ENCODE results near the gene PPP3CB. TPM values are rescaled to one million over a fixed set of nuclear protein-coding genes. Genes with fewer than 3 reads are reported as not detected.

PPP3CB gene
- total RNA-seq: 10 to 100 TPM; 37.7 to 38.9 TPM

DNA sequence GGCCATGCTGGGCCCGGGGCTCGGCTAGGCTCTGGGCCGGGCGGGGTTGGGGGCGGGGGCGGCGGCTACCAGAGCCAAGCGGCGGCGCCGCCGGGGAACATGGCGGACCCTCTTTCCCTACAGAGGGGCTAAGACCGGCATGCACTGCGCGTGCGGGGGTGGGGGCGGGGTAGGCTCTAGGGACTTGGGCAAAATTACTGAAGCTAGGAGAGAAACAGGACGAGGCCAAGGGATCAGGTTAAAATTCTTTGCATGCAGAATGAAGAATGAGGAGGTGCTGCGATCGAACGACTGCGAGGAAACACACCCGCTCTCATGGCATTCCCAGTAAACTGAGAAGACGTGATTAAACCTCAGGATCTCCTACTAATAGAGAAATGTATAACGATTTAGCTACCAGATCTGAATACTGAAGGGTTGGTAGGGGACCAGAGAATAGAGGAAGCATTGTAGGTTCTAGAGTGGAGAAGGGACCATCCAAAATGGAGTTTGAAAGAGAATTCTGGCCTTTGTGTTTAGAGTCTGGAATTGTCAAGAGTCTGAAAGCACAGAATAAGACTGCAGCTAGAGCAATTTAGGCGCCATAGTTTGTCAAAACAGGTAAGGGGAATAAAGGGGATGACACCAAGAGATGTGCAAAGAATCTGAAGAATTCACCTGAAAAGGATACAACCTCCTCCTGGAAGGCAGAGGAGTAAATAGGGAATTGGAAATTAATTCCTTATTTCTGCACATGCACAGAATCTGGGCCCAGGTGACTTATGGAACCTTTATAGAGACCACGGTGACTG is at the start of gene PPP3CB:
Gene PPP3CB (minus strand): TSS at position 141 of the 791 bp plus-strand sequence. CDS start 135 bp downstream, at position 6.
- Mint-ChIP-seq H3K27me3 (no peaks in the 10 kb centered on the region), H3K4me1 (peaks cover 28% of the 10 kb centered on the region), H3K27ac (peak within 1 kb of the TSS; percentile 96), H3K4me3 (peak within 1 kb of the TSS; percentile 92), H3K9me3 (no peaks in the 10 kb centered on the region), H3K36me3 (peaks cover 8% of the 10 kb centered on the region)
- peak; percentile 82 for DNase-seq

DNA sequence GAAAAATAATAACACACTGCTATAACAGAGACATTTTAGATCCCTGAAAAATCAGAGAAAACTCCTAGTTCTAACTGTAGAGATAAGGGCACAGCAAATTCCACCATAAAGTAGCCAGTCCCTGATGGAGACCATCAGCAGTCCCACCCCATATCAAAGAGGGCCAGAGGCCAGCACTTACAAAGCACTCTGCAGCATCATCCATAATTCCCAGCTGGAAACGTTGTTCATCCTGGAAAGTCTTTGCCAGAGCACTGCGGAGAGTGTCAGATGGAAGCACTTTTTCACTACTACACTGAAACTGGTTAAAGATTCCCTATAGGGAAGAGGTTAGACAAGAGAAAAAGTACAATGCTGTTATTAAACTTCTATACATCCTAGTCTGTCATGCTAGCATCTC is 49.5 kb upstream of the PPP3CB start:
- DNase-seq: no peak
- no peaks in the 10 kb centered on the region for H3K4me1 Mint-ChIP-seq
- H3K27ac Mint-ChIP-seq: no peak overlapping the region
- no peaks in the 10 kb centered on the region for H3K9me3 Mint-ChIP-seq
- no peaks in the 10 kb centered on the region for H3K36me3 Mint-ChIP-seq
- no peaks in the 10 kb centered on the region for H3K27me3 Mint-ChIP-seq
- no peak overlapping the region for H3K4me3 Mint-ChIP-seq

DNA sequence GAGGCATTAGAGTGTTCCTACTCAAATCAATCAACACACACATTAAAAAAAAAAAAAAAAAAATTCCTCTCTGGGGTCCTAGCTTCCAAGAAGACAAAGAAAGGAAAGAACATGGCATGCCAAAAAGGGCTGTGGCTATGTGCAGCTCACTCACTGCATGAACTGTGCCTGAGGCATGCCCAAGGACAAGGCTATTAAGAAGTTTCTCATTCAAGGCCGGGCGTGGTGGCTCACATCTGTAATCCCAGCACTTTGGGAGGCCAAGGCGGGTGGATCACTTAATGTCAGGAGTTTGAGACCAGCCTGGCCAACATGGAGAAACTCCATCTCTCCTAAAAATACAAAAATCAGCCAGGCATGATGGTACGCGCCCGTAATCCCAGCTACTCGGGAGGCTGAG is 41.9 kb upstream of the PPP3CB start:
- Mint-ChIP-seq H3K9me3 (no peaks in the 10 kb centered on the region), H3K36me3 (peaks cover 3% of the 10 kb centered on the region), H3K4me3 (no peak overlapping the region), H3K4me1 (peaks cover 10% of the 10 kb centered on the region), H3K27ac (no peak overlapping the region), H3K27me3 (no peaks in the 10 kb centered on the region)
- no peak for DNase-seq

DNA sequence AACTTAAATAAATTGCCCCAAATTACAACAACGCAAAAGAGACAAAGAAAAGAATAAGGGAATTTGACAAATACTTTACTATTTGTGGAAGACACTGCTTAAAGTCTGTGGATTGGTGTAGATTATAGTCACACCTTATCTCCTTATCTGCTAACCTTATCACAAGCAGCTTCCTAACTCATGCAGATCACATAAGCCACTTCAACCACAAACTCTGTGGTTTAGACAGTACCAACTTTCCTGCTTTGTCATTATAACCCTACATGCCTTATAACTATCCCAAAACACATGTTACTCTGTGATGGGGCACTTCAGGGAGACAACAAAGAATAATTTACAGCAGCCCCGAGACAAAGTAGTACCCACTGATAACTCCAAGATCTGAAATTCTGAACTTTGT is 41.5 kb upstream of the PPP3CB start:
- no peak overlapping the region for H3K27ac Mint-ChIP-seq
- H3K4me1 Mint-ChIP-seq: peaks cover 10% of the 10 kb centered on the region
- H3K36me3 Mint-ChIP-seq: peaks cover 3% of the 10 kb centered on the region
- no peak overlapping the region for H3K4me3 Mint-ChIP-seq
- no peaks in the 10 kb centered on the region for H3K9me3 Mint-ChIP-seq
- no peaks in the 10 kb centered on the region for H3K27me3 Mint-ChIP-seq
- DNase-seq: no peak

DNA sequence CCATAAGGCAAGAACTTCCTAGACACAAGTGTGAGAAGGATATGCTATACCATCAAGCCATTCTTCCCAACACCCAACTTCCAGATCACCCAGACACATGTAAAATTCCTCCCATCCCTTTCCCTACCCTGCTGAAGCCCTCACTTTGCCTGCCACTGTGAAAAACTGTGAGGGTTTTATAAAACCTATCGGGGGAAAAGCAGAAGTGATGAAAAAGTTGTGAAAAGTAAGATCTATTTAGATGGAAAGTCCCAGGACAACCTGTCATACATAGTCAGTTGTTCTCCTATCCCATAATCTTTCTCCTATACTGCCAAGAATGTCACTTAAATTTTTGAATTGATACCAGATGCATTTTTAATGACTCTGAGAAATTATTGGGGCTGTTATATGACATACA is 39.0 kb upstream of the PPP3CB start:
- H3K27me3 Mint-ChIP-seq: no peaks in the 10 kb centered on the region
- DNase-seq: no peak
- no peaks in the 10 kb centered on the region for H3K9me3 Mint-ChIP-seq
- peaks cover 10% of the 10 kb centered on the region for H3K4me1 Mint-ChIP-seq
- no peak overlapping the region for H3K4me3 Mint-ChIP-seq
- no peak overlapping the region for H3K27ac Mint-ChIP-seq
- H3K36me3 Mint-ChIP-seq: peaks cover 3% of the 10 kb centered on the region

DNA sequence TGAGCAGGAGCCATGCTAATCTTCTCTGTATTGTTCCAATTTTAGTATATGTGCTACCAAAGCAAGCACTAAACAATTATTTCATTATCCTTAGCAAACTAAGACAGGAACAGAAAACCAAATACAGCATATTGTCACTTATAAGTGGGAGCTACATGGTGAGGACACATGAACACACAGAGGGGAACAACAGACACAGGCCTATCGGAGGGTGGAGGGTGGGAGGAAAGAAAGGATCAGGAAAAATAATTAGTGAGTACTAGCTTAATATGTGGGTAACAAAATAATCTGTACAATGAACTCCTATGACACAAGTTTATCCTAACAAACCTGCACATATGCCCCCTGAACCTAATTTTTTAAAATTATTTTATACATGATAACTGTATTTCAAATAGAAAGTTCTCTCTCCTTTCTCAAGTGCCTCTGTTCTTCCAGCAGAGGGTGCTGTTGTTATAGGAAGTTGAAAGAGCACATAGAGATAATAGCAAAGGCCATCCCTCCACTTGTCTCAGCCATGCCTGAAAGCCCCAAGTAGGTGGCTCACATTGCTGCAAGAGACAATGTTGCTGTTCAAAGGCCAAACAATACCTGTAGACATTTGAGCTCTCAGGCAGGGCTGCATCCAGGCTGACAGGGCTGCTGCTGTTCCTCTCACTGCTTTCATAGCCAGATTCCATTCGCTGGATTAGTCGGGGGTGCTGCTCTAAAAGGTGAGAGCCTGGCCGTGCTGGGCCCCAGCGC is 33.4 kb upstream of the PPP3CB start:
- Mint-ChIP-seq H3K4me3 (no peak overlapping the region), H3K27ac (no peak overlapping the region), H3K27me3 (no peaks in the 10 kb centered on the region), H3K4me1 (no peaks in the 10 kb centered on the region), H3K36me3 (no peaks in the 10 kb centered on the region), H3K9me3 (no peaks in the 10 kb centered on the region)
- DNase-seq: peak; percentile 7

DNA sequence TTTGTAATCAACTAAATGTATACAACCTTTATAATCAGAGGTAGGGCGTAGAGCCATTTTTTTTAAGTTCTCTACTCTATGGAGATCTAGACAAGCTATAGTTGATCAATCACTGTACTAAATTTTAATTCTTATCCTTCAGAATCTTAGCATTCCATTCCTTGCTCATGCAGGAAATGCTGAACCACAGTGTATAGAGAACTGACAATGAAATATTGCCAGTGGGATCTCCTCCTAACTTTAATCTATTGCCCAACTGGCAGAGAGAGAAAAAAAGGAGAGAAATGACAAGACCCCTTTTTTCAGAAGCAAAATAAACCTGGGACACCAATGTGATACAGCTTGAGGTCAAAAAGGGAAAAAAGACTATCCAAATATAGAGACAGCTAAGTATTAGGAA is 26.4 kb upstream of the PPP3CB start:
- DNase-seq: no peak
- Mint-ChIP-seq H3K27ac (no peak overlapping the region), H3K4me3 (no peak overlapping the region), H3K4me1 (no peaks in the 10 kb centered on the region), H3K9me3 (no peaks in the 10 kb centered on the region), H3K36me3 (no peaks in the 10 kb centered on the region), H3K27me3 (no peaks in the 10 kb centered on the region)

DNA sequence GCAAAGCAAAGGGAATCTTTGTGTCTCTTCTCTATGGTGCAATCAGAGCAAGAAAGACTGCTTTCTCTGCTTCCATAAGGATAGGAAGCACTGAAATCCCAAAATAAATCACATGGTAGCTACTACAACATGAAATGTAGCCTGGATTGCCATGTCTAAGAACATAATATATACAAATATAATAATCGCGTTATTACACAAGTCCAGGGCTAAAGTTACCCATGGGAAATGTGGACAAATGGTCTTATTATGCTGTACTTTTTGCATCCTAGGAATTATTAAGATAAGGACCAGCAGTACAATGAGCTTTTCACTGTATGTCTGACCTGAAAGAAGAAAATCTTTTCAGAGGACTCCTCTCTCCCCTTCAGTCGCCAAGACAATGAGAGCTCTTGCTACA is 23.5 kb upstream of the PPP3CB start:
- Mint-ChIP-seq H3K27me3 (no peaks in the 10 kb centered on the region), H3K9me3 (no peaks in the 10 kb centered on the region), H3K27ac (no peak overlapping the region), H3K36me3 (no peaks in the 10 kb centered on the region), H3K4me1 (no peaks in the 10 kb centered on the region), H3K4me3 (no peak overlapping the region)
- DNase-seq: no peak

DNA sequence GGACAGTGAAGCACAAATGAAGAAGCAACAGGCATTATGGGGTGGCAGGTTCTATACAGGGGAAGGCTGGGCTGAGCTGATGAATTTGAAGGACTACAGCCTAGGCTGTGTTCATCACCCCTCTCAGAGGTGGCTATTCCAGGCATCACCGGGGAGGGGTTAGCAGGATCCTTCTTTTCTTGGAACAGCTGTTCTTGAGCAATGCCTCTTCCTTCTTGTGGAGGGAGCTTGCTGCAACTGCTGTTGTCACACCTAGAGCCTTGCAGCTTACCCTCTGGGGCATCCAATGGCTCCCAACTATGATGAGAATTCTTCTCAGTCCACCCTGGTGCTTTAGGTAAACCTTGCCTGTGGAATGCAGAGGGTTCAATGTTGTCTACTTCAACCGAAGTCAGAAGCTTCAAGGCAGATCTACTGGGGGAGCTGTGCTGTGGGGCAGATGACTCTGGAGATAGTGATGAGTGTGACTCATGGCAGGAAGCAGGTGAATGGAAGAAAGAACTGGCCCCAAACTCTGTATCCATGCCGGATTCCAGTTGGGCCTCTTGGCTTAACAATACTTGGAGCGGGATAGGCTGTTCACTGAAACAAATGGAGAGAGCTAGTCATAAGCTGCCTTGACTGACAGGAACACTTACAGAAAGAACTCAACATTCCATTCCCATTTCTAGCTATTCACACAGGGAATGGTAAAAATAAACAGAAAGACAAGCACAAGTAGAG is 21.5 kb upstream of the PPP3CB start:
- H3K9me3 Mint-ChIP-seq: no peaks in the 10 kb centered on the region
- H3K27ac Mint-ChIP-seq: no peak overlapping the region
- H3K36me3 Mint-ChIP-seq: no peaks in the 10 kb centered on the region
- H3K27me3 Mint-ChIP-seq: no peaks in the 10 kb centered on the region
- no peaks in the 10 kb centered on the region for H3K4me1 Mint-ChIP-seq
- no peak for DNase-seq
- no peak overlapping the region for H3K4me3 Mint-ChIP-seq

DNA sequence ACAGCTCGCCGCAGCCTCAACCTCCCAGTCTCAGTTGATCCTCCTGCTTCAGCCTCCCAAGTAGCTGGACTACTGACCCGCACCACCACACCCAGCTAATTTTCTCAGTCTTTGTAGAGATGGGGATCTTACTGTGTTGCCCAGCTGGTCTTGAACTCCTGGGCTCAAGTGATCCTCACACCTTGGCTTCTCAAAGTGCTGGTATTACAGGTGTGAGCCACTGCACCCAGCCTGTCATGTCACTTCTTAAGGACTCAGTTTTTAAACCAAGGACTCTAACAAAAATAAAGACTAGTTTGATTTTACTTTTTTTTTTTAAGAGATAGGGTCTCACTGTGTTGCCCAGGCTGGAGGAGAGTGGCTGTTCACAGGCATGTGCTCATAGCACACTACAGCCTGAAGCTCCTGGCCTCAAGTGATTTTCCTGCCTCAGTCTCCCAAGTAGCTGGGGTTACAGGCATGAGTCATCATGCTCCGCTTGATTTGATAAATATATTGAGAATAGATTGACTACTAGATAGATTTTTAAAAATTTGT is 16.5 kb upstream of the PPP3CB start:
- Mint-ChIP-seq H3K4me1 (no peaks in the 10 kb centered on the region), H3K27ac (no peak overlapping the region), H3K4me3 (no peak overlapping the region), H3K36me3 (no peaks in the 10 kb centered on the region), H3K9me3 (no peaks in the 10 kb centered on the region), H3K27me3 (no peaks in the 10 kb centered on the region)
- DNase-seq: no peak

DNA sequence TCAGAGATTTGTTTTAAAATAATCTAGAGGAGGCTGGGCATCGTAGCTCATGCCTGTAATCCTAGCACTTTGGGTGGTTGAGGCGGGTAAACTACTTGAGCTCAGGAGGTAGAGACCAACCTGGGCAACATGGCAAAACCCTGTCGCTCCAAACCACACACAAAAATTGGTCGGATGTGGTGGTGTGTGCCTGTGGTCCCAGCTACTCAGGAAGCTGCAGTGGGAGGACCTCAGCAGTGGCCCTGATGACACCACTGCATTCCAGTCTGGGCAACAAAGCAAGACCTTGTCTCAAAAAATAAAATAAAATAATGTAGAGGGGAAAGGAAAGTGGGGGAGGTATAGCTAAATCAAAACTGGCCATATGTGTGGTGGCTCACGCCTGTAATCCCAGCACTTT is 13.9 kb upstream of the PPP3CB start:
- H3K36me3 Mint-ChIP-seq: peaks cover 3% of the 10 kb centered on the region
- H3K27me3 Mint-ChIP-seq: no peaks in the 10 kb centered on the region
- H3K27ac Mint-ChIP-seq: no peak overlapping the region
- no peak overlapping the region for H3K4me3 Mint-ChIP-seq
- DNase-seq: no peak
- H3K9me3 Mint-ChIP-seq: no peaks in the 10 kb centered on the region
- no peaks in the 10 kb centered on the region for H3K4me1 Mint-ChIP-seq

DNA sequence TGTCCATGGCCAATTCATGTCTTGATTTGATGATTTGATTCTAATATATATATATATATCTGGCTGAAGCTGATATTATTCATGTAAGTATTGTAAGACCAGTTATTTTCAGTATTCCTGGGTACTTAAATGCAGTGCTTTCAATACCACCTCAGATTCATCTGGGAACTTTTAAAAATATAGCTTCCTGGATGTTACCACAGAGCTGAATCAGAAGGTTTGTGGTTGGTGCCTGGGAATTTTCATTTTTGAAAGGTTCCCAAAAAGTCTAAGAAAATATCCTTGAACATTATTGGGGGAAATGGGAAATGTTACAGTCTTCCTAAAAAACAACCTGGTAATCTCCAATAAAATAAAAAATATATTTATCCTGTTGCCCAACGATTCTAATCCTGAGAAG is 10.7 kb upstream of the PPP3CB start:
- Mint-ChIP-seq H3K9me3 (no peaks in the 10 kb centered on the region), H3K4me1 (peaks cover 4% of the 10 kb centered on the region), H3K27ac (no peak overlapping the region), H3K4me3 (no peak overlapping the region), H3K27me3 (no peaks in the 10 kb centered on the region), H3K36me3 (peaks cover 3% of the 10 kb centered on the region)
- DNase-seq: no peak

DNA sequence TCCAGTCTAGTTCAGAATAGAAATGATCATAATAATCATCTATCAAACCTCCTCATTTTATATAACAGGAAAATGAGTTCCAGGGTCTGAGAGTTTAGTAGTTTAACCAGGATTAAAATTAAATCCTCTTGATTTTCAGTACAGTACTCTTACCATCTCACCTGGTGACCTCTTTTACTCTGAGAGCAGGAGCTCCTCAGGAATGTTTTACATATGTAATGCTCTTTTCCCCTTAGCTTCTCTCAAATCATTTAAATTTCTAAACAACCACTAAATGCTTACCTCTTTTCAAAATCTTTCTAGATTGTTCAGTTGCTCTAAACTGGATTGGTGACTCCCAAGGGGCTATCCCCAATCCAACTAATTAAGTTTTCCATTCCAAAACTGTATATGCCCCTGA is 10.2 kb upstream of the PPP3CB start:
- peaks cover 8% of the 10 kb centered on the region for H3K4me1 Mint-ChIP-seq
- no peak overlapping the region for H3K4me3 Mint-ChIP-seq
- DNase-seq: no peak
- no peak overlapping the region for H3K27ac Mint-ChIP-seq
- H3K9me3 Mint-ChIP-seq: no peaks in the 10 kb centered on the region
- no peaks in the 10 kb centered on the region for H3K27me3 Mint-ChIP-seq
- peaks cover 3% of the 10 kb centered on the region for H3K36me3 Mint-ChIP-seq

DNA sequence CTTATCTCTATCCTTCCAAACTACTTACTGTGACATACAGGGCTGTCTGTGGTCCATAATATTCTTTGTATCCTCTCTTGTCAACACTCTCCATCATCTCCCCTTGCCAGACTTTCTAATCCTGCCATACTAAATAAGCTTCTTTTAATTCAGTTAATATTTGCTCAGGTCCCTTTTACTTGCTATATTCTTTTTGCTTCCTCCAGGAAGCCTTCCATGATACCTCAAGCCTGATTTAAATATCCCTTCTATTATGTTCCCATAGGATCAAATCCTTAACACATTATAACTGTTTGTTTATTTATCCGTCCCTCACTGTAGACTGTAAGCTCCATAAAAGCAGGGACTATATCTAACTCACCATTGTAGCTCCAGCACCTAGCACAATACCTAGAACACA is 7.2 kb upstream of the PPP3CB start:
- H3K4me3 Mint-ChIP-seq: no peak overlapping the region
- peaks cover 8% of the 10 kb centered on the region for H3K4me1 Mint-ChIP-seq
- no peak overlapping the region for H3K27ac Mint-ChIP-seq
- no peak for DNase-seq
- peaks cover 3% of the 10 kb centered on the region for H3K36me3 Mint-ChIP-seq
- H3K27me3 Mint-ChIP-seq: no peaks in the 10 kb centered on the region
- H3K9me3 Mint-ChIP-seq: no peaks in the 10 kb centered on the region

DNA sequence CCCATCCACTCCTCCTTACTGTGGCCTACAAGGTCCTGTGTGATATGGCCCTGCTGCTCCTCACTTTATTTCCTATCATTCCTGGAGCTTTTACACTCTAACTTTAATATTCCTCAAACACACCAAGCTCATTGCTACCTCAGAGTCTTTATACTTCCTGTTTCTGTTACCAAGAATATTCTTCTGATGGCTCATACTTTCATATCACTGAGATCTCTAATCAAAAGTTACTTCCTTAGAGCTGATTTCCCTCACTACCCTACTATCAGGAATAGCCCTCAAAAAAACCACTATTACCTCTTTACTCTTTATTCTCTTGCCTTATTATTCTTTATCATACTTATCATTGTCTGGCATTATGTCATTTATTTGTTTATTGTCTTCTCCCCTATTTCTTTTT is 5.8 kb upstream of the PPP3CB start:
- Mint-ChIP-seq H3K4me1 (peaks cover 11% of the 10 kb centered on the region), H3K9me3 (no peaks in the 10 kb centered on the region), H3K36me3 (peaks cover 3% of the 10 kb centered on the region), H3K4me3 (no peak overlapping the region), H3K27me3 (no peaks in the 10 kb centered on the region), H3K27ac (peak overlapping the region; percentile 43)
- DNase-seq: no peak

All from activated naive CD8-positive, alpha-beta T cell treated with anti-CD3 and anti-CD28 coated beads for 36 hours (primary cell).